NCI-H82 (cell line): ENCODE data around the gene SWI5.
"Not testable (repeated sequence)": the region's sequence is repeated elsewhere in the genome, so short reads cannot be mapped to it uniquely, and the experiment has no call there.

Experiments used
- DNase-seq: peaks from one replicate; lab custom pipeline; 2025; lab: John Stamatoyannopoulos, UW

SWI5 gene

GRCh38 chr9:128279088-128280073 lies 3.3 kb downstream of the SWI5 start:
- DNase-seq, result not testable (repeated sequence)

DNA sequence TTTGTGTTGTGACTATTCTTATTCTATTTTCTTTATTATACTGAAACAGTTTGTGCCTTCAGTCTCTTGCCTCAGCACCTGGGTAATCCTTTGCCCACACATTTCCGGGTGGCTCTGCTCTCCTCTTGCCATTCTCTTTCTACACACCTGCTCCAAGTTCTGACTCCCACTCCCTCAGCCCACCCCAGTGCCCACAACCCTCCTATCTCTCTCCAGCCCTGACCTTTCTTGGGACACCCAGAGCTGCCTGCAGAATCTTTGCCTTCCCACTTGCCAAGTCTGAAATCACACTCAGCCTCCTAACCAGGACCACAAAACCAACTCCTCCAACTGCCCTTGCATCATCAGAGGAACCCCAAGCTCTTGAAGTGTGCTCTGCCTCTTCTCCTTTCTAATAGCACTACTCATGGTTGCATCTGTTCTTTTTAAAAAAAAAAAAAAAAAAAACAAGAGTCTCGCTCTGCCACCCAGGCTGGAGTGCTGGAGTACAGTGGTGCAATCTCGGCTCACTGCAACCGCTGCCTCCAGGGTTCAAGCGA lies 4.1 kb downstream of the SWI5 start:
- no peak for DNase-seq

DNA sequence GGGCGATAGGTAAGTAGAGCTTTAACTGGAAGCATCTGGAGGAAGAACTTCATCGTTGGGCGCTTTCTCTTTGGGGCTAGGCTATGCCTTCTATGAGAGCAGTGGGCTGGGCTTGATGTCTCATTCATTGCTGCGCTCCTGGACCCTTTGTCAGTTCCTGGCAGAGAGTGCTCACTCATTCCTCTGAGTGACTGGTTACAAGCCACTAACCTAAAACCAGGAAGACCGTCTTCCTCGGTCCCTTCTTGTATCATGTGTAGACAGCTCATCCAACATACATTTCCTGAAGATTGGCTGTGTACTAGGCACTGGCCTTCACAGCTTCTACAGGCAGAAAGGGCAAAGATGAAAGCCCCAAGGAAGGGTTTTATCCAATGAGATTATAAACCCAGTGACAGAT lies 6.4 kb downstream of the SWI5 start:
- peak; percentile 87 for DNase-seq

GRCh38 chr9:128285033-128285784 lies 9.1 kb downstream of the SWI5 start:
- no peak for DNase-seq

GRCh38 chr9:128286440-128286839 lies 10.4 kb downstream of the SWI5 start:
- DNase-seq, result no peak

DNA sequence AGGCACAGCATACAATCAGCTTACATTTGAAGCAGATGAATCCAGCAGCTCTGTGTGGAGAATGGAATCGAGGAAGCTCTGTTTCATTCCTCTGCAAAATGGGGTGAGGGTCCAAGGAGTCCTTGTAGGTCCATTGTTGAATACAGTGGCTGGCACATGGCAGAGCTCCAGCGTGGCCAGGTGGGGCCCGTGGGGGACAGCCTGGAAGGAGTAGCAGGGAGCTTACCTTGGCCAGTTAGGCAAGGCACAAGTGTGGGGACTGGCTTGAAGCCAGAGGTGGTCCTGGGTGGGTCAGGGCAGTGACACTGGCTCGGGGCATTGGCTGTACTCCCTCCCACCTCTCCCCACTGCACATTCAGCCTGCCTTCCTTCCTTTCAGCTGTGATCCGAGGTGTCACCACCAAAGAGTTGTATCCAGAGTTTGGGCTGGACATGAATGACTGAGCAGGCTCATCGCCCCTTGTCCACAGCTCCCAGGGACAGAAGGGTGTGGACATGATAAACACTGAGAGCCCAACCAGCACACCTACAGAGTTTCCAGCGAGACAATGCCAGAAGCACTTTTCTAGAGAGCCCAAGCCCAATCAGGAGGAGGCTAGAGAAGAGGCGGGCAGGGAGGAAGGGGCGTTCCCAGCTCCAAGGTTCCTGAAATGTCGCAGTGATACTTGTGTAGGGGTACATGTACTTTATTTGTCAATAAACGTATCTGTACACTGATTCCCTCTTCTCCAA lies 12.4 kb downstream of the SWI5 start:
- DNase-seq, result no peak

GRCh38 chr9:128292009-128292408 lies 15.9 kb downstream of the SWI5 start:
- no peak for DNase-seq

DNA sequence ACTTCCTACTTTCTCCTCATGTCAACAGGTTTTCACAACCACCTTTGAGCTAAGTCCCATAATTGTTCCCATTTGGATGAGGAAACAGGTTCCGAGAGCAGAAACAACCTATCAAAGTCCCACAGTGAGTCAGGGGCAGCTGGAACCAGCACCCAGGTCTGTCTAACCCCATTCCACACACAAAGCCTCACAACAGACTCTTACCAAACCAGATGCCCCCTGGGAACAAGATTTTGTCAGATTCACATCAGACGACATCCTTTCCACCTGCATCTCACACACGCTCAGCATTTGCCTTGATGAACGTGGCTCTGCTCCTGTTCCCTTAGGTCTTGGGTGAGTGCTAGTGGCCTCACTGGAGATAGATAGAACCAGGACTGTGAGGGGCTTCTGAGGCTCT lies 17.0 kb downstream of the SWI5 start:
- no peak for DNase-seq

DNA sequence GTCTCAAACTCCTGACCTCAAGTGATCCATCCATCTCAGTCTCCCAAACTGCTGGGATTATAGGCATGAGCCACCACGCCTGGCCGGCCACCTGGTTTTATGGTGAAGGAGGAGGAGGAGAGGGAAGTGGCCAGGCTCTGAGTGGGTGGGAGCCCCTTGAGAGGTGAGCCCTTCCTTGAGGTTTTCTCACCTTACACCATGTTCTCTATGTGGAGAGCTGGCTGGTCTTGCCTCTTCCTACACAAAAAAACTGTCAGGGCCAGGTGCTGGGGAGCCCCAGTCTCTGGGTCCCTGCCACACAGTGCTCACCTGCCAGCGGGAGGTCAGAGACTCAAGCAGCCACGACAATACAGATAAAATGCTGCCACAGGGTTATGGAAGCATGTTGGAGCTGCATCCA lies 18.1 kb downstream of the SWI5 start:
- no peak for DNase-seq

DNA sequence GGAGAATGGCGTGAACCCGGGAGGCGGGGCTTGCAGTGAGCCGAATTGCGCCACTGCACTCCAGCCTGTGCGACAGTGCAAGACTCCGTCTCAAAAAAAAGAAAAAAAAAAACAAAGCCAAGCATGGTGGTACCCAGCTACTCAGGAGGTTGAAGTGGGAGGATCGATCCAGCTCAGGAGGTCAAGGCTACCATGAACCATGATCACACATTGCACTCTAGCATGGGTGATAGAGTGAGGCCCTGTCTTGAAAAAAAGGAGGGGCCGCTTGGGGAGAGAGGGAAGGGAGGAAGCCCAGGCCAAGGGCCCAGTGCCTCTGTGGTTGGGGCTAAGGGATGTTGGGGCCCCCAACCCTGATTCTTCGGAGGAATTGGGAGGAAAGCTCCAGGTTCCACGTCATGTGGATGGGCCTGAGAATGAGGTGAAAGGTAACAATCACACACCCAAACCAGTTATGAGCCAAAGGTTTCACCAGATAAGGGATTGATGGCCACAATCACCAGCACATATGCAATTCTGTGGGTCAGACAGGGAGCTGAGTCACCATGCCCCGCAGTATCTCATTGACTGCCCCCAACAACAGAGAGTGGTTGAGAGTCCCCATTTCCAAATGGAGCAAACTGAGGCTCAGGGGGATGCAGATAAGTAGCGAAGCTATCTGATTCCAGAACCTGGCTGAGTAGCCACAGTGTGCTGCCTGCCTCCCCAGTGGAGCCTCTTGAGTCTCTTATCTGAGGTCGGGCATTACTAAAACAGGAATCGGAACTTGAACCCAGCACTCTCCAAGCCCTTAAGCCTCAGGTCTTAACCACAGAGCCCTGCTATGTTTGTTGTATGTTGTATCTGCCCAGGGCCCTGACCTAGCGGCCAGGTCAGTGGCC lies 20.5 kb downstream of the SWI5 start:
- DNase-seq, result no peak

DNA sequence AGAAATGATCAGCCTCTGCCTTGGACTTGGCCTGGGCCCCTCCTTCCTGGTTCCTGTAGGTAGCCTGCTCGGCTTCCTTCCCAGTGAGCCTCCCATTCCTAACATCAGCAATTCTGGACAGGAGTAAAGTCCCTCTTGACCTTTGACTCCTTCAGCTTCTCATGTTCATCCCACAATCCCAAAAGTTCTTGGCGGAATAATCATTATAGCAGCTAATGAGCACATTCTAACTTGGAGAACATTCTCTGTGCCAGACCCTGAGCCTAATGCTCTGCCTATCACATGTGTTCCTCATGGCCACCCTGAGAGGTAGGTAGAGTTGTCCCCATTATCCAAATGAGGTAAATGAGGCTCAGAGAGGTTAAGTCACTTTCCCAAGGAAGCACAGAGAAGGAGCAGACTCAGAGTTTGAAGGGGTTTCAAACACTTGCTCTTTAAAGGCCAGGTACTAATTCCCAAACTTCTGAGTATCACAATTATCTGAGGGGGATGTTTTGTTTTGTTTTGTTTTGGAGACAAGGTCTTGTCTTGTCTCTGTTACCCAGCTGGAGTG lies 21.2 kb downstream of the SWI5 start:
- no peak for DNase-seq

DNA sequence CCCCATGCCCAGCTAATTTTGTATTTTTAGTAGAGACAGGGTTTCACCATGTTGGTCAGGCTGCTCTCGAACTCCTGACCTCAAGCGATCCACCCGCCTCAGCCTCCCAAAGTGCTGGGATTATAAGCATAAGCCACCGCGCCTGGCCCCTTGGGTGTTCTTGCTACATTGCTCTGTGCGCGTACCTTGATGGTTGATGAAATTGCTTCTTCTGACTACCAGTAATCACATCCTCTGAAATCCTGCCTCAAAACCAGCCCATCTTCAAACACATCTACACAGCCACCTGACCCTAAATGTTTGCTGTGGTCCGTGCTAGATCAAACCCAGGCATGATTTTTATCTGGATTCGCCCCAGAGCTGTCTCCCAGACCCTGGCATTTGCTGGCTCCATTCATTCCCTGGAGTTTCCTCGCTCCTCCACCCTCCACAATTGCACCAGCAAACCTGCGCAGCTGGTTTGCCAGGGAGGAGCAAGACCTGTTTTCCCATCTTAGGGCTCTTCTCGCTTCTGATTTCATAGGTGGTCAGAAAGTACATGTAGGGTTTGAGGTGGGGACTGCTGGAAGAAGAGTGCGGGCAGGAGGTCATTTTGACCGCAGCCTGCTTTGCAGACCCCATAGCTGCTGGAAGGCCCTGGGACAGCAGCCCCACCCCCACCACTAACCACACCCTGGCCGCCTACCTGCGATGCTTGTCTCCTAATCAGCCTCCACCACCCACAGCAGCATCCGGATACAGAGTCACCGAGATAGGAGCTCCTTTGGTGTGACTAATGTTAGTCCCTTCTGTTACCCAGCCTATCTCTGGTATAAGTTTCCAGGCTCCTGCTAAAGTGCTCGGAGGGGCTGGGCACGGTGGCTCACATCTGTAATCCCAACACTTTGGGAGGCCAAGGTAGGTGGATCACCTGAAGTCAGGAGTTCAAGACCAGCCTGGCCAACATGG lies 22.7 kb downstream of the SWI5 start:
- DNase-seq, result no peak

GRCh38 chr9:128304136-128304970 lies 28.3 kb downstream of the SWI5 start:
- DNase-seq, result no peak

DNA sequence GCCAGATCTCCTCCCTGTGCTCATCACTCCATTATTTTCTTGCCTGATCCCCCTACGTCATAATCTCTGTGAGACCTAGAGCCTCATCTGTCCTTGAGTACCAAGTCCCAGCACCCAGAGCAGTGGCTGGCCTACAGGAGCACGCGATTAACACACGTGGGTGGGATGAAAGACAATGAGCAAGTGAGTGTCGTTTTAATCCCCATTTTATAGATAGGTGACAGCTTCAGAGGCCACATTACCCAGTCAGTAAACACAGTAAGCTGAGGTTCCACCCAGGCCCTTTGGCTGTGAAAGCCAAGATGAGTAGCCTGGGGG lies 28.9 kb downstream of the SWI5 start:
- peak; percentile 98 for DNase-seq

DNA sequence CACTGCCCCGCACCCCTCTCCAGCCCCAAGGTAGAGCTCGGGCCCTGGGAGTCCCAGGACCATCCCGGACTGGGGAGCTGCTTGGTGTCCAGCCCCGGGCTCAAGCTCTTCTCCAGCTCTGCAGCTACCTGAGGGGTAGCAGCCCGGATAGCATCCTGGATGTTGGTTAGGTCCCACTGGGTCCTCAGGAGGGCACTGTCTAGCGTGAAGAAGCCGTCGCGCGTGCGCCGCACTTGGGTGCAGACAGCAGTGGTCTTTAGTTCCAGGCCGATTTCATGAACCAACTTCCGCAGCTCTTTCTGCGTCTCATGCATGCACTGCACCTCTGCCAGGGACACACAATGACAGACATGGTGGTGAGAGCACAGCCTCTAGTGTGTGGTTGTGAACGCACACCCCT lies 33.5 kb downstream of the SWI5 start:
- no peak for DNase-seq

DNA sequence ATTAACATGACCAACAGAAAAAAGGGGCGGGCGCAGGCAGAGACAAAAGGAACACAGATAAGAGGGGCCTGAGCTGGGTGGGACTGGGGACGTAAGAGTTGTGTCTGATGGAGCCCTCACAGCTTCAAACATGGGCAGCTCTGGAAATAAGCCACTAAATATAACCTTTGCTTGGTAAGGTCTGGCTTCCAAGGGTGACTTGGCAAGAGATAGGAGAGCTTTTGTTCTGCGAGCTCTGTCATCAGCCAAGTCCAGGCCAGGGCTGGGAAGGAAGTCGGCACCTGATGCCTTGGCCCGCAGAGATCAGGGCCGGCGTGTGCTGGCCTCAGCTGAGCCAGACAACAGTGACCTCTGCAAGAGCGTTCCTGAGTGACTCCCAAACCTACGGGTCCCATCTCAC lies 34.4 kb downstream of the SWI5 start:
- DNase-seq, result no peak

- DNase-seq, result no peak
Observed at GRCh38 chr9:128314697-128315096, 38.6 kb downstream of the SWI5 start.

- no peak for DNase-seq
Observed at GRCh38 chr9:128316421-128316820, 40.3 kb downstream of the SWI5 start.

DNA sequence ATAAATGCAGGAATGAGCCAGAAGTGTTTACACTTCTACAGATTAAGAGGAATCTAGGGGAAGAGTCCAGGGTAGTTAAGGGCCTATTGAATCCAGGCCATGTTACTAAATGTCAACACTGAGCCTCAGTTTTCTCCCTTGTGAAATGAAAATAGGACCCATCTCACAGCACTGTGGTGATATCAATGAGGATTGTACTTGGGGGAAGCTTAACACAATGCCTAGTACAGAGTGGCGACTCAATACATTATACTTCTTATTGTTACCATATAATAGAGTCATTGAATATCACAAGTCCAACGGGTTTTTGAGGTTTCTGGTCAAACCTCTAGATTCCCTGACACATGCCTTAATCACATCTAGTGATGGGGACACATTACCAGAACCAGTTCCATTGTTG lies 41.6 kb downstream of the SWI5 start:
- no peak for DNase-seq
